SK-N-SH treated with all-trans-retinoic acid at 6 μM for 48 hours (cell line): ENCODE measurements around the gene POLE2.
A peak's percentile ranks its signal among the peaks of the same experiment; 100 is the strongest.
"Not testable (repeated sequence)": the region's sequence is repeated elsewhere in the genome, so short reads cannot be mapped to it uniquely, and the experiment has no call there.

Experiments used
- ATAC-seq: fragments of 200-7000 bp; cut with Tn5 transposase; 3 replicates; pipeline ENCODE4 v1.9.1; 2020; ENCODE audit warnings: mild to moderate bottlenecking, moderate library complexity
- ARNTL ChIP-seq: fragments of 450-650 bp; formaldehyde crosslinking; IDR thresholded peaks from 2 replicates; pipeline ENCODE4 v1.5.0; 2020; ENCODE audit warnings: low read depth, mild to moderate bottlenecking, moderate library complexity, borderline replicate concordance
- BACH2 ChIP-seq: fragments of 250-450 bp; sonication (Bioruptor Pico); IDR thresholded peaks from 2 replicates; pipeline ENCODE4 v1.9.0; 2021; ENCODE audit warnings: mild to moderate bottlenecking, borderline replicate concordance
- CSDC2 ChIP-seq: fragments of 250-450 bp; sonication (Bioruptor Pico); IDR thresholded peaks from 2 replicates; pipeline ENCODE4 v1.5.0; 2020; ENCODE audit warnings: mild to moderate bottlenecking, moderate library complexity
- CSRNP3 ChIP-seq: fragments of 250-450 bp; sonication (Bioruptor Pico); IDR thresholded peaks from 2 replicates; pipeline ENCODE4 v1.5.1; 2021; ENCODE audit warnings: mild to moderate bottlenecking, moderate library complexity
- ESRRG ChIP-seq: fragments of 250-450 bp; sonication (Bioruptor Pico); IDR thresholded peaks from 2 replicates; pipeline ENCODE4 v1.6.1; 2021; ENCODE audit warnings: mild to moderate bottlenecking
- GLIS3 ChIP-seq: fragments of 250-450 bp; sonication (Bioruptor Pico); IDR thresholded peaks from 2 replicates; pipeline ENCODE4 v1.5.0; 2020; ENCODE audit warnings: mild to moderate bottlenecking, moderate library complexity
- OSR1 ChIP-seq: fragments of 250-450 bp; sonication (Bioruptor Pico); IDR thresholded peaks from 2 replicates; pipeline ENCODE4 v1.8.0; 2022; ENCODE audit warnings: moderate library complexity, mild to moderate bottlenecking, inconsistent platforms
- PPARA ChIP-seq: fragments of 250-450 bp; sonication (Bioruptor Pico); IDR thresholded peaks from 2 replicates; pipeline ENCODE4 v1.5.0; 2020; ENCODE audit warnings: mild to moderate bottlenecking, borderline replicate concordance
- RARB ChIP-seq: fragments of 250-450 bp; sonication (Bioruptor Pico); IDR thresholded peaks from 2 replicates; pipeline ENCODE4 v1.8.0; 2021; ENCODE audit warnings: mild to moderate bottlenecking, moderate library complexity
- TCF4 ChIP-seq: fragments of 250-450 bp; sonication (Bioruptor Pico); IDR thresholded peaks from 2 replicates; pipeline ENCODE4 v1.8.0; 2021; ENCODE audit warnings: mild to moderate bottlenecking, moderate library complexity, borderline replicate concordance
- TOX ChIP-seq: fragments of 250-450 bp; sonication (Bioruptor Pico); IDR thresholded peaks from 2 replicates; pipeline ENCODE4 v1.8.0; 2021; ENCODE audit warnings: mild to moderate bottlenecking, moderate library complexity, borderline replicate concordance
- TSHZ2 ChIP-seq: fragments of 250-450 bp; sonication (Bioruptor Pico); IDR thresholded peaks from 2 replicates; pipeline ENCODE4 v1.5.0; 2020; ENCODE audit warnings: mild to moderate bottlenecking, moderate library complexity
- ZFP30 ChIP-seq: fragments of 450-650 bp; formaldehyde crosslinking; IDR thresholded peaks from 2 replicates; pipeline ENCODE4 v1.5.0; 2022; ENCODE audit warnings: mild to moderate bottlenecking, moderate library complexity
- ZNF565 ChIP-seq: fragments of 450-650 bp; formaldehyde crosslinking; conservative IDR thresholded peaks from 2 replicates; pipeline ENCODE4 v1.5.0; 2020; ENCODE audit warnings: low read depth, mild to moderate bottlenecking, moderate library complexity
- ZNF70 ChIP-seq: fragments of 450-650 bp; formaldehyde crosslinking; IDR thresholded peaks from 2 replicates; pipeline ENCODE4 v1.5.0; 2020; ENCODE audit warnings: mild to moderate bottlenecking, moderate library complexity
- ZNF8 ChIP-seq: fragments of 450-650 bp; formaldehyde crosslinking; IDR thresholded peaks from 2 replicates; pipeline ENCODE4 v1.5.0; 2020; ENCODE audit warnings: mild to moderate bottlenecking, moderate library complexity
- TF ChIP-seq, protein P1 (sequence below): fragments of 250-450 bp; sonication (Bioruptor Pico); IDR thresholded peaks from 2 replicates; pipeline ENCODE4 v1.8.0; 2020; ENCODE audit warnings: mild to moderate bottlenecking, moderate library complexity, borderline replicate concordance
- TF ChIP-seq, protein P2 (sequence below): fragments of 250-450 bp; sonication (Bioruptor Pico); IDR thresholded peaks from 2 replicates; pipeline ENCODE4 v1.5.1; 2020; ENCODE audit warnings: low read depth, mild to moderate bottlenecking, moderate library complexity

POLE2 gene, protein sequence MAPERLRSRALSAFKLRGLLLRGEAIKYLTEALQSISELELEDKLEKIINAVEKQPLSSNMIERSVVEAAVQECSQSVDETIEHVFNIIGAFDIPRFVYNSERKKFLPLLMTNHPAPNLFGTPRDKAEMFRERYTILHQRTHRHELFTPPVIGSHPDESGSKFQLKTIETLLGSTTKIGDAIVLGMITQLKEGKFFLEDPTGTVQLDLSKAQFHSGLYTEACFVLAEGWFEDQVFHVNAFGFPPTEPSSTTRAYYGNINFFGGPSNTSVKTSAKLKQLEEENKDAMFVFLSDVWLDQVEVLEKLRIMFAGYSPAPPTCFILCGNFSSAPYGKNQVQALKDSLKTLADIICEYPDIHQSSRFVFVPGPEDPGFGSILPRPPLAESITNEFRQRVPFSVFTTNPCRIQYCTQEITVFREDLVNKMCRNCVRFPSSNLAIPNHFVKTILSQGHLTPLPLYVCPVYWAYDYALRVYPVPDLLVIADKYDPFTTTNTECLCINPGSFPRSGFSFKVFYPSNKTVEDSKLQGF

GRCh38 chr14:49687942-49688700, at the start of gene POLE2:
POLE2 (minus strand) TSS chr14:49688214; CDS start chr14:49688203, 11 bp downstream.
- TF ChIP-seq TSHZ2 (CRISPR knock-in tag) = 0 out of 2 replicates have a peak, but pooled peaks have one; percentile 13
- no peak for TF ChIP-seq OSR1 (CRISPR knock-in tag)
- no peak for TF ChIP-seq ZNF70
- ATAC-seq = peak; percentile 91

GRCh38 chr14:49735669-49736068, 47.7 kb upstream of the POLE2 start:
- not testable (repeated sequence) for ATAC-seq

DNA sequence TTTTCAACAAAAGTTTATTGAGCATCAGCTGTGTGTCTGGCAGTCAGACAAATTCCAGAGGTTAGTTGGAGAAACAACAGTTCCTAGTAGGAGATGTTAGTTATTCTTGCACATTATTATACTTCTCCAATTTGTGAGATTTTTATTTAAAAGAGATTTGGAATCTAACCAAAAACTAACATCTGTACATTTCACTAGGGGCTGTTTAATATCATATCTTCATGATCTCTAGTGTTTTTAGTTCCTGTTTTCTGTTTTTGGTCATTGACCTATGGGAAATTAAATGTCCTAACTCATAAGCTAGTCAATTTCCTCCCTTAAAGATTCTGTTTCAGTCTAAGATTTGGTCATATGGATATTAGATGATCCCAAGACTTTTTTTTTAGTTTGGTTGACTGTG, 45.8 kb upstream of the POLE2 start:
- TF ChIP-seq TCF4 (CRISPR knock-in tag) (no peak), TOX (CRISPR knock-in tag) (no peak), CSDC2 (CRISPR knock-in tag) (no peak), GLIS3 (CRISPR knock-in tag) (no peak), ESRRG (CRISPR knock-in tag) (no peak)
- TF ChIP-seq, protein P1, sequence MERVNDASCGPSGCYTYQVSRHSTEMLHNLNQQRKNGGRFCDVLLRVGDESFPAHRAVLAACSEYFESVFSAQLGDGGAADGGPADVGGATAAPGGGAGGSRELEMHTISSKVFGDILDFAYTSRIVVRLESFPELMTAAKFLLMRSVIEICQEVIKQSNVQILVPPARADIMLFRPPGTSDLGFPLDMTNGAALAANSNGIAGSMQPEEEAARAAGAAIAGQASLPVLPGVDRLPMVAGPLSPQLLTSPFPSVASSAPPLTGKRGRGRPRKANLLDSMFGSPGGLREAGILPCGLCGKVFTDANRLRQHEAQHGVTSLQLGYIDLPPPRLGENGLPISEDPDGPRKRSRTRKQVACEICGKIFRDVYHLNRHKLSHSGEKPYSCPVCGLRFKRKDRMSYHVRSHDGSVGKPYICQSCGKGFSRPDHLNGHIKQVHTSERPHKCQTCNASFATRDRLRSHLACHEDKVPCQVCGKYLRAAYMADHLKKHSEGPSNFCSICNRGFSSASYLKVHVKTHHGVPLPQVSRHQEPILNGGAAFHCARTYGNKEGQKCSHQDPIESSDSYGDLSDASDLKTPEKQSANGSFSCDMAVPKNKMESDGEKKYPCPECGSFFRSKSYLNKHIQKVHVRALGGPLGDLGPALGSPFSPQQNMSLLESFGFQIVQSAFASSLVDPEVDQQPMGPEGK (CRISPR knock-in tag) = no peak
- ATAC-seq = no peak

DNA sequence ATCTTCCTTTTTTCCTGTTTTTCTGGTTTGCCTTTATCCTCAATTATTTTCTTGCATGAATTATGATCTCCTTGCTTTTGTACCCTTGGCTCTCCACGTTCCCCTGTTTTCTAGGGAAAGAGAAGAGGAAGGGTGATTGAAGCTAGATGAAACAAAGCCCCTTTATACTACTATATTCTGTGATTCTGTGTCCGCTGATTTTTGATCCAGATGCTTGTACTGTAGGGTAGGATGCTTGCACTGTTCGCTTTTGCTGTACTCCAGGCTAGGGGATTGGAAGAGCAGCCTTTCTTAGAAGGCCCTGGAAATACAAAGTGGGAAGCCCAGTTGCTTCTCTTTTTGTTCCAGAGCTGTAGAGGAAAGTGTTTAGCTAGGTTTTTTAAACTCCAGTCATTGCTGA, 44.9 kb upstream of the POLE2 start:
- no peak for ATAC-seq
- no peak for TF ChIP-seq OSR1 (CRISPR knock-in tag)
- TF ChIP-seq BACH2 = no peak
- no peak for TF ChIP-seq ZNF70
- TF ChIP-seq ARNTL = no peak
- TF ChIP-seq PPARA (CRISPR knock-in tag) = no peak
- TF ChIP-seq ESRRG (CRISPR knock-in tag) = no peak
- TF ChIP-seq RARB (CRISPR knock-in tag) = no peak
- TF ChIP-seq, protein P2, sequence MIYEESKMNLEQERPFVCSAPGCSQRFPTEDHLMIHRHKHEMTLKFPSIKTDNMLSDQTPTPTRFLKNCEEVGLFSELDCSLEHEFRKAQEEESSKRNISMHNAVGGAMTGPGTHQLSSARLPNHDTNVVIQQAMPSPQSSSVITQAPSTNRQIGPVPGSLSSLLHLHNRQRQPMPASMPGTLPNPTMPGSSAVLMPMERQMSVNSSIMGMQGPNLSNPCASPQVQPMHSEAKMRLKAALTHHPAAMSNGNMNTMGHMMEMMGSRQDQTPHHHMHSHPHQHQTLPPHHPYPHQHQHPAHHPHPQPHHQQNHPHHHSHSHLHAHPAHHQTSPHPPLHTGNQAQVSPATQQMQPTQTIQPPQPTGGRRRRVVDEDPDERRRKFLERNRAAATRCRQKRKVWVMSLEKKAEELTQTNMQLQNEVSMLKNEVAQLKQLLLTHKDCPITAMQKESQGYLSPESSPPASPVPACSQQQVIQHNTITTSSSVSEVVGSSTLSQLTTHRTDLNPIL (CRISPR knock-in tag) = no peak
- no peak for TF ChIP-seq ZFP30 (CRISPR knock-in tag)
- TF ChIP-seq, protein P1 (CRISPR knock-in tag) = no peak
- TF ChIP-seq CSRNP3 (CRISPR knock-in tag) = no peak
- TF ChIP-seq TCF4 (CRISPR knock-in tag) = no peak
- no peak for TF ChIP-seq CSDC2 (CRISPR knock-in tag)
- no peak for TF ChIP-seq ZNF565
- no peak for TF ChIP-seq ZNF8 (CRISPR knock-in tag)
- no peak for TF ChIP-seq GLIS3 (CRISPR knock-in tag)
